Stimulated activated CD4-positive, alpha-beta T cell treated with anti-CD3 and anti-CD28 coated beads, Interleukin-2, amount 100 ng/mL, for 24 hours (primary cell): ENCODE results near the gene RANGAP1.

Experiments used
- DNase-seq, 2 donors: peaks; one replicate each; pipeline ENCODE4 v3.0.0-alpha.2; 2020

Gene RANGAP1

GRCh38 chr22:41231369-41231768 lies 54.6 kb downstream of the RANGAP1 start:
- DNase-seq: no peak

- no peak for DNase-seq
Observed at GRCh38 chr22:41230401-41230785, 55.6 kb downstream of the RANGAP1 start.

- DNase-seq: no peak
Observed at GRCh38 chr22:41229730-41230400, 56.1 kb downstream of the RANGAP1 start.

- DNase-seq: no peak
Observed at GRCh38 chr22:41229215-41229614, 56.8 kb downstream of the RANGAP1 start.

- DNase-seq: no peak
Observed at GRCh38 chr22:41226723-41227655, 59.0 kb downstream of the RANGAP1 start.

- no peak for DNase-seq
Observed at GRCh38 chr22:41223535-41223934, 62.5 kb downstream of the RANGAP1 start.

GRCh38 chr22:41222846-41223507 lies 63.0 kb downstream of the RANGAP1 start:
- DNase-seq: no peak

- DNase-seq: peak; percentile 32 to 50
Observed at GRCh38 chr22:41217553-41218157, 68.3 kb downstream of the RANGAP1 start.

- no peak for DNase-seq
Observed at GRCh38 chr22:41216984-41217383, 69.0 kb downstream of the RANGAP1 start.

- no peak for DNase-seq
Observed at GRCh38 chr22:41215926-41216325, 70.1 kb downstream of the RANGAP1 start.

GRCh38 chr22:41215409-41215808 lies 70.6 kb downstream of the RANGAP1 start:
- DNase-seq: no peak

GRCh38 chr22:41206719-41207118 lies 79.3 kb downstream of the RANGAP1 start:
- no peak for DNase-seq

- peak; percentile 99 for DNase-seq
Observed at GRCh38 chr22:41204992-41205900, 80.7 kb downstream of the RANGAP1 start, which contains the start of gene L3MBTL2. Gene L3MBTL2, plus strand, starts transcription at chr22:41205312. Its CDS starts 51 bp downstream, at chr22:41205363.

- no peak for DNase-seq
Observed at GRCh38 chr22:41204066-41204465, 81.9 kb downstream of the RANGAP1 start.

- no peak for DNase-seq
Observed at GRCh38 chr22:41203118-41203517, 82.9 kb downstream of the RANGAP1 start.

- no peak for DNase-seq
Observed at GRCh38 chr22:41201141-41201540, 84.8 kb downstream of the RANGAP1 start.

- DNase-seq: peak; percentile 69 to 70
Observed at GRCh38 chr22:41198027-41198580, 87.9 kb downstream of the RANGAP1 start.

GRCh38 chr22:41197038-41197972 lies 88.7 kb downstream of the RANGAP1 start:
- peak; percentile 89 for DNase-seq
